ENCODE measurements around the gene LDLRAD2.

The LDLRAD2 gene

GRCh38 chr1:21839337-21840037 lies 27.4 kb downstream of the LDLRAD2 start:
- Histone ChIP-seq H3K79me2 (ENCODE audit: low read length) (no peaks in the 10 kb centered on the region), H3K9me2 (replicated peaks; ENCODE audit: insufficient read depth, low read length) (no peaks in the 10 kb centered on the region), H4K20me1 (ENCODE audit: insufficient read depth, low read length) (no peaks in the 10 kb centered on the region), H3K27me3 (replicated peaks; ENCODE audit: insufficient read depth, low read length) (no peaks in the 10 kb centered on the region), H3F3A (ENCODE audit: insufficient read depth, low read length) (no peaks in the 10 kb centered on the region), H3K4me2 (ENCODE audit: low read depth, low read length) (no peak overlapping the region), H3K4me1 (ENCODE audit: low read length) (no peaks in the 10 kb centered on the region), H3K9me3 (replicated peaks; ENCODE audit: insufficient read depth, low read length) (no peaks in the 10 kb centered on the region), H3K9ac (ENCODE audit: low read length) (no peak overlapping the region), H3K36me3 (replicated peaks; ENCODE audit: insufficient read depth, low read length) (no peaks in the 10 kb centered on the region), H2AFZ (ENCODE audit: low read length) (no peak overlapping the region), H3K4me3 (ENCODE audit: low read length) (no peak overlapping the region), H3K27ac (ENCODE audit: low read length) (no peak overlapping the region)
- DNase-seq = no peak
- TF ChIP-seq EZH2phosphoT487 (IDR thresholded peaks at IDR 0.05; ENCODE audit: low read length) = no peak
- TF ChIP-seq, protein P1, sequence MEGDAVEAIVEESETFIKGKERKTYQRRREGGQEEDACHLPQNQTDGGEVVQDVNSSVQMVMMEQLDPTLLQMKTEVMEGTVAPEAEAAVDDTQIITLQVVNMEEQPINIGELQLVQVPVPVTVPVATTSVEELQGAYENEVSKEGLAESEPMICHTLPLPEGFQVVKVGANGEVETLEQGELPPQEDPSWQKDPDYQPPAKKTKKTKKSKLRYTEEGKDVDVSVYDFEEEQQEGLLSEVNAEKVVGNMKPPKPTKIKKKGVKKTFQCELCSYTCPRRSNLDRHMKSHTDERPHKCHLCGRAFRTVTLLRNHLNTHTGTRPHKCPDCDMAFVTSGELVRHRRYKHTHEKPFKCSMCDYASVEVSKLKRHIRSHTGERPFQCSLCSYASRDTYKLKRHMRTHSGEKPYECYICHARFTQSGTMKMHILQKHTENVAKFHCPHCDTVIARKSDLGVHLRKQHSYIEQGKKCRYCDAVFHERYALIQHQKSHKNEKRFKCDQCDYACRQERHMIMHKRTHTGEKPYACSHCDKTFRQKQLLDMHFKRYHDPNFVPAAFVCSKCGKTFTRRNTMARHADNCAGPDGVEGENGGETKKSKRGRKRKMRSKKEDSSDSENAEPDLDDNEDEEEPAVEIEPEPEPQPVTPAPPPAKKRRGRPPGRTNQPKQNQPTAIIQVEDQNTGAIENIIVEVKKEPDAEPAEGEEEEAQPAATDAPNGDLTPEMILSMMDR (IDR thresholded peaks at IDR 0.05; ENCODE audit: low read length) = no peak
- no peak for TF ChIP-seq EZH2 (optimal IDR thresholded peaks at IDR 0.05; ENCODE audit: low read depth, low read length)

- H3F3A ChIP-seq (ENCODE audit: insufficient read depth, low read length) = no peaks in the 10 kb centered on the region
- H3K27ac ChIP-seq (ENCODE audit: low read length) = no peak overlapping the region
- no peak overlapping the region for H2AFZ ChIP-seq (ENCODE audit: low read length)
- no peaks in the 10 kb centered on the region for H3K79me2 ChIP-seq (ENCODE audit: low read length)
- H3K36me3 ChIP-seq (replicated peaks; ENCODE audit: insufficient read depth, low read length) = no peaks in the 10 kb centered on the region
- H3K9me2 ChIP-seq (replicated peaks; ENCODE audit: insufficient read depth, low read length) = no peaks in the 10 kb centered on the region
- no peak overlapping the region for H3K4me3 ChIP-seq (ENCODE audit: low read length)
- no peak overlapping the region for H3K4me2 ChIP-seq (ENCODE audit: low read depth, low read length)
- no peaks in the 10 kb centered on the region for H3K4me1 ChIP-seq (ENCODE audit: low read length)
- H3K27me3 ChIP-seq (replicated peaks; ENCODE audit: insufficient read depth, low read length) = no peaks in the 10 kb centered on the region
- no peaks in the 10 kb centered on the region for H4K20me1 ChIP-seq (ENCODE audit: insufficient read depth, low read length)
- H3K9me3 ChIP-seq (replicated peaks; ENCODE audit: insufficient read depth, low read length) = no peaks in the 10 kb centered on the region
- no peak overlapping the region for H3K9ac ChIP-seq (ENCODE audit: low read length)
- DNase-seq = no peak
- no peak for TF ChIP-seq EZH2 (optimal IDR thresholded peaks at IDR 0.05; ENCODE audit: low read depth, low read length)
- no peak for TF ChIP-seq EZH2phosphoT487 (IDR thresholded peaks at IDR 0.05; ENCODE audit: low read length)
Measured at GRCh38 chr1:21840981-21841380, 28.9 kb downstream of the LDLRAD2 start.

- Histone ChIP-seq H3K27ac (ENCODE audit: low read length) (no peak overlapping the region), H3K36me3 (replicated peaks; ENCODE audit: insufficient read depth, low read length) (no peaks in the 10 kb centered on the region), H3K4me1 (ENCODE audit: low read length) (no peaks in the 10 kb centered on the region), H3K9ac (ENCODE audit: low read length) (no peak overlapping the region), H3K79me2 (ENCODE audit: low read length) (no peaks in the 10 kb centered on the region), H3K27me3 (replicated peaks; ENCODE audit: insufficient read depth, low read length) (no peaks in the 10 kb centered on the region), H3K4me3 (ENCODE audit: low read length) (no peak overlapping the region), H3K4me2 (ENCODE audit: low read depth, low read length) (no peak overlapping the region), H3F3A (ENCODE audit: insufficient read depth, low read length) (no peaks in the 10 kb centered on the region), H2AFZ (ENCODE audit: low read length) (no peak overlapping the region), H4K20me1 (ENCODE audit: insufficient read depth, low read length) (no peaks in the 10 kb centered on the region), H3K9me3 (replicated peaks; ENCODE audit: insufficient read depth, low read length) (no peaks in the 10 kb centered on the region), H3K9me2 (replicated peaks; ENCODE audit: insufficient read depth, low read length) (no peaks in the 10 kb centered on the region)
- no peak for DNase-seq
- no peak for TF ChIP-seq EZH2 (optimal IDR thresholded peaks at IDR 0.05; ENCODE audit: low read depth, low read length)
- TF ChIP-seq, protein P1 (IDR thresholded peaks at IDR 0.05; ENCODE audit: low read length) = no peak
Measured at GRCh38 chr1:21841852-21842466, 29.9 kb downstream of the LDLRAD2 start.

- no peaks in the 10 kb centered on the region for H3K79me2 ChIP-seq (ENCODE audit: low read length)
- H3F3A ChIP-seq (ENCODE audit: insufficient read depth, low read length) = no peaks in the 10 kb centered on the region
- H2AFZ ChIP-seq (ENCODE audit: low read length) = no peak overlapping the region
- no peaks in the 10 kb centered on the region for H3K27me3 ChIP-seq (replicated peaks; ENCODE audit: insufficient read depth, low read length)
- no peak overlapping the region for H3K4me2 ChIP-seq (ENCODE audit: low read depth, low read length)
- no peak for TF ChIP-seq EZH2phosphoT487 (IDR thresholded peaks at IDR 0.05; ENCODE audit: low read length)
- no peak for TF ChIP-seq EZH2 (optimal IDR thresholded peaks at IDR 0.05; ENCODE audit: low read depth, low read length)
- TF ChIP-seq, protein P1 (IDR thresholded peaks at IDR 0.05; ENCODE audit: low read length) = no peak
- H3K4me3 ChIP-seq (ENCODE audit: low read length) = no peak overlapping the region
- no peak overlapping the region for H3K9ac ChIP-seq (ENCODE audit: low read length)
- no peaks in the 10 kb centered on the region for H3K36me3 ChIP-seq (replicated peaks; ENCODE audit: insufficient read depth, low read length)
- H3K4me1 ChIP-seq (ENCODE audit: low read length) = no peaks in the 10 kb centered on the region
- H3K9me3 ChIP-seq (replicated peaks; ENCODE audit: insufficient read depth, low read length) = no peaks in the 10 kb centered on the region
- no peak overlapping the region for H3K27ac ChIP-seq (ENCODE audit: low read length)
- H4K20me1 ChIP-seq (ENCODE audit: insufficient read depth, low read length) = no peaks in the 10 kb centered on the region
- no peak for DNase-seq
- no peaks in the 10 kb centered on the region for H3K9me2 ChIP-seq (replicated peaks; ENCODE audit: insufficient read depth, low read length)
Measured at GRCh38 chr1:21842606-21843162, 30.6 kb downstream of the LDLRAD2 start.

All from MM.1S (cell line).